Measurements from ENCODE around the gene DAPK1.

DNA sequence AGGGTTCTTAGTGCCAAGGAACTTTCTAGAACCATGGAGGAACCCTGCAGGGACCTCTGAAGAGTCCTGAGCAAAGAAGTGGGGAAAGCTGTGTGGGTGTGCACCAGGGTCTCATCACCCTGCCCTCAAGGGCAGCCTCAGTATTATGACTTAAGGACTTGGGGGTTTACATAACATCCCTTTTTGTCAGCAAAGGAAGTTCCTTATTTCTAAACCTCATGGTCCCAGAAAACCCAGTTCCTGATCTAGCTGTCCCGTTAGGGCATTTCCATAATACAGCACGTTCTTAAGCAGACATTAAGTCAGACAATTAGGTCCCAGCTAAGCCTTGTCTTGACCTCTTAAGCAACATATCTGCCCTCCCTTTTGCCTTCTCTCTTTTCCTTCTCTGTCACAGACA lies 57.3 kb downstream of the DAPK1 start:
- no peak for TF ChIP-seq POLR2A (IDR thresholded peaks at IDR 0.05)
- TF ChIP-seq, protein P1, sequence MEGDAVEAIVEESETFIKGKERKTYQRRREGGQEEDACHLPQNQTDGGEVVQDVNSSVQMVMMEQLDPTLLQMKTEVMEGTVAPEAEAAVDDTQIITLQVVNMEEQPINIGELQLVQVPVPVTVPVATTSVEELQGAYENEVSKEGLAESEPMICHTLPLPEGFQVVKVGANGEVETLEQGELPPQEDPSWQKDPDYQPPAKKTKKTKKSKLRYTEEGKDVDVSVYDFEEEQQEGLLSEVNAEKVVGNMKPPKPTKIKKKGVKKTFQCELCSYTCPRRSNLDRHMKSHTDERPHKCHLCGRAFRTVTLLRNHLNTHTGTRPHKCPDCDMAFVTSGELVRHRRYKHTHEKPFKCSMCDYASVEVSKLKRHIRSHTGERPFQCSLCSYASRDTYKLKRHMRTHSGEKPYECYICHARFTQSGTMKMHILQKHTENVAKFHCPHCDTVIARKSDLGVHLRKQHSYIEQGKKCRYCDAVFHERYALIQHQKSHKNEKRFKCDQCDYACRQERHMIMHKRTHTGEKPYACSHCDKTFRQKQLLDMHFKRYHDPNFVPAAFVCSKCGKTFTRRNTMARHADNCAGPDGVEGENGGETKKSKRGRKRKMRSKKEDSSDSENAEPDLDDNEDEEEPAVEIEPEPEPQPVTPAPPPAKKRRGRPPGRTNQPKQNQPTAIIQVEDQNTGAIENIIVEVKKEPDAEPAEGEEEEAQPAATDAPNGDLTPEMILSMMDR (IDR thresholded peaks at IDR 0.05), result no peak

Measured in adrenal gland (tissue), 5 donors.